IMR-90 (cell line): ENCODE measurements around the gene HYKK. TPM values are rescaled to one million over a fixed set of nuclear protein-coding genes. Genes with fewer than 3 reads are reported as not detected.
"Not testable (repeated sequence)": the region's sequence is repeated elsewhere in the genome, so short reads cannot be mapped to it uniquely, and the experiment has no call there.

Experiments
- ATAC-seq: fragments of 200-7000 bp; cut with Tn5 transposase; 2 replicates; pipeline ENCODE4 v1.9.1; 2020; ENCODE audit warnings: low read depth, mild to moderate bottlenecking, moderate library complexity
- BruUV-seq: library from RNA; stranded (reverse); fragments of 400-500 nt; replicated peaks from 2 replicates; lab custom pipeline; 2021; lab: Mats Ljungman, UMichigan
- CTCF ChIA-PET: fragments of 300-600 bp; formaldehyde crosslinking; extraction: SDS; loops from one replicate; lab custom pipeline; 2021; ENCODE audit warnings: antibody characterized with exemption; lab: Yijun Ruan, JAX
- POLR2A ChIA-PET: fragments of 300-600 bp; sonication (Branson Sonifier 250); formaldehyde crosslinking; loops from one replicate; lab custom pipeline; 2022; ENCODE audit warnings: antibody characterized with exemption; ENCODE audit not compliant: unreplicated experiment; lab: Charles Lee
- DNase-seq: peaks from one replicate; pipeline ENCODE4 v3.0.0; 2013
- H2AFZ ChIP-seq: replicated peaks from 2 replicates; pipeline ENCODE3; 2013; ENCODE audit warnings: low read length, mild to moderate bottlenecking; ENCODE audit not compliant: poor library complexity
- H2AK5ac ChIP-seq: 2 replicates; pipeline ENCODE4 v1.6.1; 2013; ENCODE audit warnings: low read depth, low read length, inconsistent platforms
- H2AK9ac ChIP-seq: replicated peaks from 2 replicates; pipeline ENCODE3; 2013; ENCODE audit warnings: mild to moderate bottlenecking, low read depth, low read length, moderate library complexity; ENCODE audit not compliant: poor library complexity
- H2BK120ac ChIP-seq: 2 replicates; pipeline ENCODE4 v1.6.1; 2013; ENCODE audit warnings: low read depth, low read length, inconsistent platforms
- H2BK15ac ChIP-seq: 3 replicates; pipeline ENCODE4 v1.6.1; 2013; ENCODE audit warnings: low read depth, low read length, inconsistent platforms
- H2BK20ac ChIP-seq: 2 replicates; pipeline ENCODE4 v1.6.1; 2013; ENCODE audit warnings: low read depth, mild to moderate bottlenecking, inconsistent platforms, low read length, moderate library complexity
- H2BK5ac ChIP-seq: 2 replicates; pipeline ENCODE4 v1.6.1; 2013; ENCODE audit warnings: mild to moderate bottlenecking, low read depth, low read length, inconsistent platforms; ENCODE audit not compliant: poor library complexity, severe bottlenecking
- H3K14ac ChIP-seq: replicated peaks from 2 replicates; pipeline ENCODE4 v1.6.1; 2013; ENCODE audit warnings: low read depth, low read length, inconsistent platforms
- H3K18ac ChIP-seq: 2 replicates; pipeline ENCODE4 v1.6.1; 2013; ENCODE audit warnings: low read depth, low read length, control low read depth
- H3K23ac ChIP-seq: 2 replicates; pipeline ENCODE4 v1.6.1; 2013; ENCODE audit warnings: low read depth, low read length, inconsistent platforms
- H3K27ac ChIP-seq: 2 replicates; pipeline ENCODE4 v1.5.1; 2013; ENCODE audit warnings: mild to moderate bottlenecking, control low read depth, low read length; ENCODE audit not compliant: insufficient read depth
- H3K27me3 ChIP-seq: 2 replicates; pipeline ENCODE4 v1.6.1; 2013; ENCODE audit warnings: low read length; ENCODE audit not compliant: control insufficient read depth, insufficient read depth
- H3K36me3 ChIP-seq: 2 replicates; pipeline ENCODE4 v1.6.1; 2013; ENCODE audit warnings: low read length, mixed read lengths; ENCODE audit not compliant: control insufficient read depth, insufficient read depth
- H3K4ac ChIP-seq: 2 replicates; pipeline ENCODE4 v1.6.1; 2013; ENCODE audit warnings: low read depth, low read length, inconsistent platforms
- H3K4me1 ChIP-seq: 2 replicates; pipeline ENCODE4 v1.6.1; 2013; ENCODE audit warnings: low read length, mixed read lengths; ENCODE audit not compliant: control insufficient read depth, insufficient read depth
- H3K4me2 ChIP-seq: 2 replicates; pipeline ENCODE4 v1.6.1; 2013; ENCODE audit warnings: low read depth, mild to moderate bottlenecking, control low read depth, low read length, moderate library complexity
- H3K4me3 ChIP-seq: 2 replicates; pipeline ENCODE4 v1.5.1; 2013; ENCODE audit warnings: low read depth, mild to moderate bottlenecking, control low read depth, low read length, moderate library complexity; ENCODE audit not compliant: insufficient read depth
- H3K56ac ChIP-seq: 2 replicates; pipeline ENCODE4 v1.6.1; 2013; ENCODE audit warnings: low read length, inconsistent platforms; ENCODE audit not compliant: insufficient read depth; ENCODE audit errors: extremely low read depth
- H3K79me1 ChIP-seq, 2 experiments: 2 replicates each; pipeline ENCODE4 v1.6.1; 2013; ENCODE audit warnings: low read length in 2 of 2, inconsistent platforms in 1 of 2, low read depth in 1 of 2
- H3K9ac ChIP-seq: 2 replicates; pipeline ENCODE4 v1.6.1; 2013; ENCODE audit warnings: low read depth, low read length, control low read depth
- H3K9me1 ChIP-seq: 2 replicates; pipeline ENCODE4 v1.6.1; 2013; ENCODE audit warnings: low read length, inconsistent platforms; ENCODE audit not compliant: insufficient read depth
- H3K9me3 ChIP-seq: 2 replicates; pipeline ENCODE4 v1.6.1; 2013; ENCODE audit warnings: low read length; ENCODE audit not compliant: control insufficient read depth, insufficient read depth
- H4K20me1 ChIP-seq: 2 replicates; pipeline ENCODE4 v1.6.1; 2013; ENCODE audit warnings: low read length, inconsistent platforms; ENCODE audit not compliant: insufficient read depth
- H4K5ac ChIP-seq: 2 replicates; pipeline ENCODE4 v1.6.1; 2013; ENCODE audit warnings: mild to moderate bottlenecking, low read depth, low read length, control low read depth
- H4K8ac ChIP-seq, 2 experiments: 2 replicates each; pipeline ENCODE4 v1.6.1; 2013; ENCODE audit warnings: low read depth in 2 of 2, low read length in 2 of 2, control low read depth in 1 of 2, inconsistent platforms in 1 of 2
- H4K91ac ChIP-seq: 2 replicates; pipeline ENCODE4 v1.6.1; 2013; ENCODE audit warnings: low read depth, low read length, inconsistent platforms; ENCODE audit not compliant: insufficient read depth
- MAFK ChIP-seq: IDR thresholded peaks from 2 replicates; pipeline ENCODE4 v1.6.1; 2012; ENCODE audit warnings: low read depth, low read length, improper control_type of control experiment
- WGBS, 2 experiments: methylation state at CpG; one replicate each; pipeline versions ENCODE4 v1.1.5 to v1.1.7; 2013; ENCODE audit warnings: missing lambda C conversion rate in 2 of 2; ENCODE audit not compliant: insufficient read length in 1 of 2; ENCODE audit errors: extremely low coverage in 2 of 2; 5-methylcytosine and 5-hydroxymethylcytosine counted together
- dilution Hi-C: fragments of 300-500 bp; cut with HindIII; formaldehyde crosslinking; loops from one replicate; pipeline ENCODE4 v1.14.3; 2018; ENCODE audit warnings: low sequenced_read_pairs; ENCODE audit not compliant: unreplicated experiment
- in situ Hi-C: fragments of 300-500 bp; cut with MboI; formaldehyde crosslinking; loops from 3 replicates; pipeline ENCODE4 v1.14.3; 2019; ENCODE audit warnings: low sequenced_read_pairs, inconsistent platforms, mixed read lengths
- intact Hi-C: fragments of 100-400 bp; cut with micrococcal nuclease; formaldehyde crosslinking; loops from 2 replicates; pipeline ENCODE4 v1.10.0; 2022
- polyA plus RNA-seq, 3 experiments: library from polyadenylated mRNA; depleted of rRNA; stranded (reverse); fragments of >200 nt; gene quantifications; 2 replicates each; pipeline ENCODE4 v1.2.3, GENCODE V29; 2012; ENCODE audit warnings: low replicate concordance in 1 of 3
- total RNA-seq: library from RNA; depleted of rRNA; stranded (reverse); fragments of >200 nt; gene quantifications from 2 replicates; pipeline ENCODE4 v1.2.3, GENCODE V29; 2012

Gene HYKK
- total and polyA plus RNA-seq, 2 of the 4 experiments (the other 2 are of a cell fraction), result 3.8 to 5.6 TPM

- dilution Hi-C loops, H3K27me3 ChIP-seq, ATAC-seq, intact Hi-C loops, DNase-seq, BruUV-seq, H3K4me1 ChIP-seq, H2BK20ac ChIP-seq, in situ Hi-C loops, H4K20me1 ChIP-seq, H3K9me3 ChIP-seq, H3K9me1 ChIP-seq: not testable (repeated sequence)
- Histone ChIP-seq H2AFZ (peak overlapping the region; percentile 96), H4K91ac (peak overlapping the region; percentile 90), H3K36me3 (peaks cover 12% of the 10 kb centered on the region), H3K56ac (peak overlapping the region; percentile 45; the same call in 1 of the 2 replicates), H2AK5ac (peak overlapping the region; percentile 27; the same call in 1 of the 2 replicates), H2BK5ac (peak overlapping the region; percentile 87), H3K4me3 (peak overlapping the region; percentile 93), H3K27ac (peak overlapping the region; percentile 96), H2AK9ac (peak overlapping the region; percentile 88), H3K18ac (peak overlapping the region; percentile 70; the same call in 1 of the 2 replicates), H3K14ac (peak overlapping the region; percentile 94), H3K9ac (peak overlapping the region; percentile 94), H3K23ac (peak overlapping the region; percentile 86; the same call in 1 of the 2 replicates), H3K79me1 (peaks cover 20 to 31% of the 10 kb centered on the region in 2 experiments), H2BK15ac (0 out of 3 replicates have a peak overlapping the region, but pooled peaks have one; percentile 8), H4K8ac (peak overlapping the region; percentile 97 to 99), H3K4me2 (peak overlapping the region; percentile 95), H4K5ac (peak overlapping the region; percentile 97), H2BK120ac (peak overlapping the region; percentile 73; the same call in 1 of the 2 replicates), H3K4ac (peak overlapping the region; percentile 88)
- 98% methylated on average over 7 of the region's 18 CpGs; no CpG with 5 or more reads in 1 of the 2 experiments for WGBS, 2 experiments
- CTCF ChIA-PET, result interaction anchor here (0.5 kb wide), 1 partner anchor 308 kb away, joined by 5 read pairs; no protein-coding TSS in a partner anchor
- peak; percentile 67 for TF ChIP-seq MAFK
- POLR2A ChIA-PET, result interaction anchor here (0.6 kb wide), 1 partner anchor 9 kb away, joined by 7 read pairs; no protein-coding TSS in a partner anchor
These were observed 32.2 kb downstream of the HYKK start for GRCh38 chr15:78539464-78540140.
